Endodermal cell (in vitro differentiated cells): ENCODE results near the gene LRRK1. TPM values are rescaled to one million over a fixed set of nuclear protein-coding genes. Genes with fewer than 3 reads are reported as not detected.

Experiments used
- DNase-seq: peaks from one replicate; pipeline ENCODE4 v3.0.0-alpha.2; 2017
- H3K27ac ChIP-seq: 2 replicates; pipeline ENCODE4 v1.5.1; 2013; ENCODE audit warnings: mild to moderate bottlenecking, low read depth, low read length, moderate library complexity
- H3K27me3 ChIP-seq: 2 replicates; pipeline ENCODE4 v1.6.1; 2013; ENCODE audit warnings: mild to moderate bottlenecking, low read length, moderate library complexity; ENCODE audit not compliant: insufficient read depth, control insufficient read depth, poor library complexity, severe bottlenecking
- H3K36me3 ChIP-seq: 2 replicates; pipeline ENCODE4 v1.7.0; 2013; ENCODE audit warnings: mild to moderate bottlenecking, low read length, moderate library complexity; ENCODE audit not compliant: control insufficient read depth, insufficient read depth
- H3K4me1 ChIP-seq: one replicate; pipeline ENCODE4 v1.7.0; 2013; ENCODE audit warnings: low read length; ENCODE audit not compliant: control insufficient read depth, insufficient read depth
- H3K4me3 ChIP-seq: 2 replicates; pipeline ENCODE4 v1.5.1; 2013; ENCODE audit warnings: mild to moderate bottlenecking, low read length, moderate library complexity
- H3K9ac ChIP-seq: 2 replicates; pipeline ENCODE4 v1.6.1; 2013; ENCODE audit warnings: mild to moderate bottlenecking, low read length, moderate library complexity; ENCODE audit not compliant: poor library complexity, severe bottlenecking; ENCODE audit errors: extremely low read depth
- H3K9me3 ChIP-seq: 2 replicates; pipeline ENCODE4 v1.6.1; 2013; ENCODE audit warnings: mild to moderate bottlenecking, low read length, moderate library complexity; ENCODE audit not compliant: control insufficient read depth
- H3K27ac Mint-ChIP-seq: 2 replicates; pipeline ENCODE4 v1.8.0; 2020; ENCODE audit warnings: mixed read lengths
- H3K27me3 Mint-ChIP-seq: 2 replicates; pipeline ENCODE4 v1.8.0; 2021; ENCODE audit warnings: mild to moderate bottlenecking, mixed read lengths; ENCODE audit not compliant: insufficient read depth
- H3K36me3 Mint-ChIP-seq: 2 replicates; pipeline ENCODE4 v1.8.0; 2020; ENCODE audit warnings: low read depth, mixed read lengths
- H3K4me1 Mint-ChIP-seq: 2 replicates; pipeline ENCODE4 v1.8.0; 2020; ENCODE audit warnings: mixed read lengths
- H3K4me3 Mint-ChIP-seq: 2 replicates; pipeline ENCODE4 v1.8.0; 2020; ENCODE audit warnings: mild to moderate bottlenecking, moderate library complexity, mixed read lengths
- H3K9me3 Mint-ChIP-seq: 2 replicates; pipeline ENCODE4 v1.8.0; 2020; ENCODE audit warnings: mild to moderate bottlenecking, mixed read lengths
- CTCF ChIP-seq: fragments of 200-600 bp; sonication (generic); conservative IDR thresholded peaks from 2 replicates; pipeline ENCODE4 v1.5.0; 2021; ENCODE audit warnings: antibody characterized with exemption, mild to moderate bottlenecking
- WGBS, 2 experiments: methylation state at CpG; one replicate each; pipeline versions ENCODE4 v1.1.5 to v1.1.7; 2013; ENCODE audit warnings: missing lambda C conversion rate in 2 of 2, mixed read lengths in 1 of 2; ENCODE audit not compliant: insufficient coverage in 1 of 2, insufficient read length in 1 of 2; 5-methylcytosine and 5-hydroxymethylcytosine counted together
- total RNA-seq, 2 donors: library from RNA; stranded (reverse); fragmentation: NEBNext Ultra II Directional in 1 of 2; extraction: Animal tissue kit (Norgen Biotek cat#: 25700) in 1 of 2; gene quantifications; 2 replicates in 1 of 2; 3 replicates in 1 of 2; pipeline ENCODE4 v1.2.1, GENCODE V29; 2021

Gene LRRK1
- total RNA-seq, 2 donors from 2014 or later, result 2.7 to 5.1 TPM

GRCh38 chr15:101048176-101048575 is 129.0 kb downstream of the LRRK1 start:
- Mint-ChIP-seq H3K9me3 (no peaks in the 10 kb centered on the region), H3K4me1 (peaks cover 4% of the 10 kb centered on the region), H3K36me3 (no peaks in the 10 kb centered on the region), H3K4me3 (no peak overlapping the region), H3K27ac (no peak overlapping the region), H3K27me3 (peaks cover 19% of the 10 kb centered on the region)
- DNase-seq, result no peak
- Histone ChIP-seq H3K9me3 (no peaks in the 10 kb centered on the region), H3K4me1 (no peaks in the 10 kb centered on the region), H3K9ac (no peak overlapping the region), H3K27ac (no peak overlapping the region), H3K27me3 (peaks cover 8% of the 10 kb centered on the region), H3K4me3 (no peak overlapping the region), H3K36me3 (no peaks in the 10 kb centered on the region)
- WGBS, 2 experiments, result 88 to 95% methylated on average over 5 to 7 of the region's 7 CpGs
- TF ChIP-seq CTCF, result no peak

GRCh38 chr15:101048581-101049030 is 129.4 kb downstream of the LRRK1 start:
- H3K36me3 Mint-ChIP-seq, result no peaks in the 10 kb centered on the region
- H3K9me3 Mint-ChIP-seq, result no peaks in the 10 kb centered on the region
- H3K4me3 Mint-ChIP-seq, result no peak overlapping the region
- H3K4me1 ChIP-seq, result no peaks in the 10 kb centered on the region
- H3K27ac Mint-ChIP-seq, result no peak overlapping the region
- H3K27me3 Mint-ChIP-seq, result peaks cover 19% of the 10 kb centered on the region
- no peaks in the 10 kb centered on the region for H3K36me3 ChIP-seq
- H3K27me3 ChIP-seq, result peaks cover 8% of the 10 kb centered on the region
- WGBS, 2 experiments, result 71 to 84% methylated on average over 13 of the region's 13 CpGs
- no peaks in the 10 kb centered on the region for H3K9me3 ChIP-seq
- peaks cover 4% of the 10 kb centered on the region for H3K4me1 Mint-ChIP-seq
- TF ChIP-seq CTCF, result no peak
- H3K27ac ChIP-seq, result no peak overlapping the region
- no peak overlapping the region for H3K4me3 ChIP-seq
- peak; percentile 45 for DNase-seq
- no peak overlapping the region for H3K9ac ChIP-seq

- Mint-ChIP-seq H3K27me3 (peaks cover 19% of the 10 kb centered on the region), H3K4me3 (no peak overlapping the region), H3K27ac (no peak overlapping the region), H3K9me3 (no peaks in the 10 kb centered on the region), H3K36me3 (no peaks in the 10 kb centered on the region), H3K4me1 (peaks cover 4% of the 10 kb centered on the region)
- WGBS, 2 experiments, result 89 to 95% methylated on average over 10 to 11 of the region's 11 CpGs
- H3K36me3 ChIP-seq, result no peaks in the 10 kb centered on the region
- no peak overlapping the region for H3K9ac ChIP-seq
- H3K4me1 ChIP-seq, result no peaks in the 10 kb centered on the region
- TF ChIP-seq CTCF, result no peak
- DNase-seq, result peak; percentile 40
- peaks cover 8% of the 10 kb centered on the region for H3K27me3 ChIP-seq
- no peaks in the 10 kb centered on the region for H3K9me3 ChIP-seq
- H3K27ac ChIP-seq, result no peak overlapping the region
- no peak overlapping the region for H3K4me3 ChIP-seq
Observed at GRCh38 chr15:101049282-101049681, 130.1 kb downstream of the LRRK1 start.
